Neural crest cell (in vitro differentiated cells): ENCODE measurements around the gene RPS14. TPM values are rescaled to one million over a fixed set of nuclear protein-coding genes. Genes with fewer than 3 reads are reported as not detected.
"Not testable (repeated sequence)": the region's sequence is repeated elsewhere in the genome, so short reads cannot be mapped to it uniquely, and the experiment has no call there.

Experiments
- DNase-seq: peaks from one replicate; pipeline ENCODE4 v3.0.0; 2021; ENCODE audit warnings: low read depth, mixed read lengths, low spot score
- H3K27ac Mint-ChIP-seq: one replicate; pipeline ENCODE4 v1.8.0; 2021; ENCODE audit warnings: mild to moderate bottlenecking, mixed read lengths; ENCODE audit not compliant: unreplicated experiment
- H3K27me3 Mint-ChIP-seq: 2 replicates; pipeline ENCODE4 v1.8.0; 2021; ENCODE audit warnings: low read depth, mild to moderate bottlenecking, mixed read lengths
- H3K36me3 Mint-ChIP-seq: 2 replicates; pipeline ENCODE4 v1.8.0; 2021; ENCODE audit warnings: low read depth, mild to moderate bottlenecking, mixed read lengths
- H3K4me1 Mint-ChIP-seq: 2 replicates; pipeline ENCODE4 v1.8.0; 2021; ENCODE audit warnings: mixed read lengths
- H3K4me3 Mint-ChIP-seq: one replicate; pipeline ENCODE4 v1.8.0; 2021; ENCODE audit warnings: mild to moderate bottlenecking, mixed read lengths
- H3K9me3 Mint-ChIP-seq: 2 replicates; pipeline ENCODE4 v1.8.0; 2021; ENCODE audit warnings: mixed read lengths
- CTCF ChIP-seq: fragments of 200-600 bp; sonication (generic); conservative IDR thresholded peaks from 2 replicates; pipeline ENCODE4 v1.5.0; 2021; ENCODE audit warnings: antibody characterized with exemption, mild to moderate bottlenecking
- total RNA-seq: library from RNA; stranded (reverse); gene quantifications from 2 replicates; pipeline ENCODE4 v1.2.1, GENCODE V29; 2021

RPS14 gene
- total RNA-seq, 1 donor from 2014 or later = 2,170 TPM

- peak; percentile 53 for DNase-seq
- no peaks in the 10 kb centered on the region for H3K27me3 Mint-ChIP-seq
- TF ChIP-seq CTCF = no peak
- no peaks in the 10 kb centered on the region for H3K36me3 Mint-ChIP-seq
- H3K4me3 Mint-ChIP-seq = peak overlapping the region; percentile 84
- H3K27ac Mint-ChIP-seq = peak overlapping the region; percentile 7
- H3K9me3 Mint-ChIP-seq = no peaks in the 10 kb centered on the region
- peaks cover 60% of the 10 kb centered on the region for H3K4me1 Mint-ChIP-seq
Observed at GRCh38 chr5:150485693-150486401, 36.3 kb upstream of the RPS14 start.

GRCh38 chr5:150484964-150485692 lies 35.6 kb upstream of the RPS14 start:
- Mint-ChIP-seq H3K4me1 (peaks cover 53% of the 10 kb centered on the region), H3K27ac (peak overlapping the region; percentile 7), H3K9me3 (no peaks in the 10 kb centered on the region), H3K27me3 (no peaks in the 10 kb centered on the region), H3K36me3 (no peaks in the 10 kb centered on the region), H3K4me3 (peak overlapping the region; percentile 84)
- peak; percentile 74 for DNase-seq
- TF ChIP-seq CTCF = no peak

- Mint-ChIP-seq H3K4me3 (peak overlapping the region; percentile 48), H3K9me3 (no peaks in the 10 kb centered on the region), H3K4me1 (peaks cover 21% of the 10 kb centered on the region), H3K27me3 (no peaks in the 10 kb centered on the region), H3K27ac (no peak overlapping the region), H3K36me3 (no peaks in the 10 kb centered on the region)
- TF ChIP-seq CTCF = no peak
- no peak for DNase-seq
Observed at GRCh38 chr5:150481972-150482406, 32.5 kb upstream of the RPS14 start.

- H3K4me3 Mint-ChIP-seq = peak overlapping the region; percentile 48
- DNase-seq = no peak
- H3K27me3 Mint-ChIP-seq = no peaks in the 10 kb centered on the region
- TF ChIP-seq CTCF = no peak
- H3K9me3 Mint-ChIP-seq = no peaks in the 10 kb centered on the region
- H3K36me3 Mint-ChIP-seq = no peaks in the 10 kb centered on the region
- H3K4me1 Mint-ChIP-seq = peaks cover 20% of the 10 kb centered on the region
- H3K27ac Mint-ChIP-seq = no peak overlapping the region
Observed at GRCh38 chr5:150481708-150481965, 32.1 kb upstream of the RPS14 start.

GRCh38 chr5:150479416-150479815 lies 29.9 kb upstream of the RPS14 start:
- H3K27ac Mint-ChIP-seq = no peak overlapping the region
- peaks cover 17% of the 10 kb centered on the region for H3K4me1 Mint-ChIP-seq
- H3K9me3 Mint-ChIP-seq = no peaks in the 10 kb centered on the region
- H3K27me3 Mint-ChIP-seq = no peaks in the 10 kb centered on the region
- H3K4me3 Mint-ChIP-seq = no peak overlapping the region
- H3K36me3 Mint-ChIP-seq = no peaks in the 10 kb centered on the region
- DNase-seq = no peak
- TF ChIP-seq CTCF = no peak

GRCh38 chr5:150476568-150476967 lies 27.0 kb upstream of the RPS14 start:
- not testable (repeated sequence) for DNase-seq, H3K36me3 Mint-ChIP-seq, H3K27me3 Mint-ChIP-seq, H3K9me3 Mint-ChIP-seq, H3K27ac Mint-ChIP-seq, H3K4me3 Mint-ChIP-seq
- H3K4me1 Mint-ChIP-seq = peaks cover 21% of the 10 kb centered on the region
